ENCODE results near the gene CD36. TPM values are rescaled to one million over a fixed set of nuclear protein-coding genes. Genes with fewer than 3 reads are reported as not detected.

The CD36 gene
- total RNA-seq, 1 experiment from 2014 or later: 1.4 TPM

GRCh38 chr7:80646083-80646865 lies 7.8 kb downstream of the CD36 start:
- H3K27me3 Mint-ChIP-seq (ENCODE audit: low read depth): no peaks in the 10 kb centered on the region
- no peak overlapping the region for H3K4me3 Mint-ChIP-seq
- TF ChIP-seq NR2C2 (CRISPR knock-in tag; IDR thresholded peaks at IDR 0.05) (no peak), MLX (CRISPR knock-in tag; IDR thresholded peaks at IDR 0.05) (no peak), FOXK1 (CRISPR knock-in tag; IDR thresholded peaks at IDR 0.05) (no peak), GRHL2 (CRISPR knock-in tag; IDR thresholded peaks at IDR 0.05; ENCODE audit: insufficient replicate concordance, severe bottlenecking) (no peak), ZNF138 (CRISPR knock-in tag; conservative IDR thresholded peaks at IDR 0.05) (no peak), EMX1 (CRISPR knock-in tag; IDR thresholded peaks at IDR 0.05) (no peak), TEAD4 (CRISPR knock-in tag; IDR thresholded peaks at IDR 0.05) (no peak), TEAD1 (CRISPR knock-in tag; IDR thresholded peaks at IDR 0.05) (no peak), TP53 (CRISPR knock-in tag; IDR thresholded peaks at IDR 0.05) (no peak)
- TF ChIP-seq, protein P1, sequence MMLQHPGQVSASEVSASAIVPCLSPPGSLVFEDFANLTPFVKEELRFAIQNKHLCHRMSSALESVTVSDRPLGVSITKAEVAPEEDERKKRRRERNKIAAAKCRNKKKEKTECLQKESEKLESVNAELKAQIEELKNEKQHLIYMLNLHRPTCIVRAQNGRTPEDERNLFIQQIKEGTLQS (CRISPR knock-in tag; conservative IDR thresholded peaks at IDR 0.05): no peak
- TF ChIP-seq, protein P2, sequence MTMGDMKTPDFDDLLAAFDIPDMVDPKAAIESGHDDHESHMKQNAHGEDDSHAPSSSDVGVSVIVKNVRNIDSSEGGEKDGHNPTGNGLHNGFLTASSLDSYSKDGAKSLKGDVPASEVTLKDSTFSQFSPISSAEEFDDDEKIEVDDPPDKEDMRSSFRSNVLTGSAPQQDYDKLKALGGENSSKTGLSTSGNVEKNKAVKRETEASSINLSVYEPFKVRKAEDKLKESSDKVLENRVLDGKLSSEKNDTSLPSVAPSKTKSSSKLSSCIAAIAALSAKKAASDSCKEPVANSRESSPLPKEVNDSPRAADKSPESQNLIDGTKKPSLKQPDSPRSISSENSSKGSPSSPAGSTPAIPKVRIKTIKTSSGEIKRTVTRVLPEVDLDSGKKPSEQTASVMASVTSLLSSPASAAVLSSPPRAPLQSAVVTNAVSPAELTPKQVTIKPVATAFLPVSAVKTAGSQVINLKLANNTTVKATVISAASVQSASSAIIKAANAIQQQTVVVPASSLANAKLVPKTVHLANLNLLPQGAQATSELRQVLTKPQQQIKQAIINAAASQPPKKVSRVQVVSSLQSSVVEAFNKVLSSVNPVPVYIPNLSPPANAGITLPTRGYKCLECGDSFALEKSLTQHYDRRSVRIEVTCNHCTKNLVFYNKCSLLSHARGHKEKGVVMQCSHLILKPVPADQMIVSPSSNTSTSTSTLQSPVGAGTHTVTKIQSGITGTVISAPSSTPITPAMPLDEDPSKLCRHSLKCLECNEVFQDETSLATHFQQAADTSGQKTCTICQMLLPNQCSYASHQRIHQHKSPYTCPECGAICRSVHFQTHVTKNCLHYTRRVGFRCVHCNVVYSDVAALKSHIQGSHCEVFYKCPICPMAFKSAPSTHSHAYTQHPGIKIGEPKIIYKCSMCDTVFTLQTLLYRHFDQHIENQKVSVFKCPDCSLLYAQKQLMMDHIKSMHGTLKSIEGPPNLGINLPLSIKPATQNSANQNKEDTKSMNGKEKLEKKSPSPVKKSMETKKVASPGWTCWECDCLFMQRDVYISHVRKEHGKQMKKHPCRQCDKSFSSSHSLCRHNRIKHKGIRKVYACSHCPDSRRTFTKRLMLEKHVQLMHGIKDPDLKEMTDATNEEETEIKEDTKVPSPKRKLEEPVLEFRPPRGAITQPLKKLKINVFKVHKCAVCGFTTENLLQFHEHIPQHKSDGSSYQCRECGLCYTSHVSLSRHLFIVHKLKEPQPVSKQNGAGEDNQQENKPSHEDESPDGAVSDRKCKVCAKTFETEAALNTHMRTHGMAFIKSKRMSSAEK (CRISPR knock-in tag; IDR thresholded peaks at IDR 0.05; ENCODE audit: borderline replicate concordance): no peak
- TF ChIP-seq, protein P3, sequence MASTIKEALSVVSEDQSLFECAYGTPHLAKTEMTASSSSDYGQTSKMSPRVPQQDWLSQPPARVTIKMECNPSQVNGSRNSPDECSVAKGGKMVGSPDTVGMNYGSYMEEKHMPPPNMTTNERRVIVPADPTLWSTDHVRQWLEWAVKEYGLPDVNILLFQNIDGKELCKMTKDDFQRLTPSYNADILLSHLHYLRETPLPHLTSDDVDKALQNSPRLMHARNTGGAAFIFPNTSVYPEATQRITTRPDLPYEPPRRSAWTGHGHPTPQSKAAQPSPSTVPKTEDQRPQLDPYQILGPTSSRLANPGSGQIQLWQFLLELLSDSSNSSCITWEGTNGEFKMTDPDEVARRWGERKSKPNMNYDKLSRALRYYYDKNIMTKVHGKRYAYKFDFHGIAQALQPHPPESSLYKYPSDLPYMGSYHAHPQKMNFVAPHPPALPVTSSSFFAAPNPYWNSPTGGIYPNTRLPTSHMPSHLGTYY (CRISPR knock-in tag; IDR thresholded peaks at IDR 0.05): no peak
- DNase-seq (ENCODE audit: low spot score) (no peak), ATAC-seq (no peak)
- ChIA-PET POLR2A (no interaction called here), CTCF (no interaction called here)
- H3K4me1 Mint-ChIP-seq: no peaks in the 10 kb centered on the region
- H3K27ac Mint-ChIP-seq: no peak overlapping the region
- no peaks in the 10 kb centered on the region for H3K9me3 Mint-ChIP-seq
- H3K36me3 Mint-ChIP-seq: no peaks in the 10 kb centered on the region

DNA sequence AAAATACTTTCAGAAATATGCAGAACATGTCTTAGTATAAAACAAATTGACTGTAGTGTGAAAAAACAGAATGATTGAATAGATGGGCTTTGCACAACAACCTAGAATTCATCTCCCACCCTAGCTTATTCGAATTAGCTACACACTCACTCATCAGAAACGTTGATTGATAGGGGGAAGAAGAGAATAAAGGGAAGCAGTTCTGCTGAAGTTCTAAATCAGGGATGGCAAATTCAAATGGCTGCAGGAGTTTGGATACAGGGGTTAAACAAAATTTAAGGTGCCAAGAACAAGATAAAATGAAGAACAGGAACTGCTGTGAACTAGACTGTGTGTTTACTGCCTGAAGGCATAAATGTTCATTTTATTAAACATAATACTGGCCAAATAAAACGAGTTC lies 9.0 kb downstream of the CD36 start:
- H3K27me3 Mint-ChIP-seq (ENCODE audit: low read depth): no peaks in the 10 kb centered on the region
- no peaks in the 10 kb centered on the region for H3K36me3 Mint-ChIP-seq
- H3K4me3 Mint-ChIP-seq: no peak overlapping the region
- ATAC-seq (no peak), DNase-seq (ENCODE audit: low spot score) (no peak)
- ChIA-PET POLR2A (no interaction called here), CTCF (no interaction called here)
- no peak overlapping the region for H3K27ac Mint-ChIP-seq
- H3K9me3 Mint-ChIP-seq: no peaks in the 10 kb centered on the region
- no peaks in the 10 kb centered on the region for H3K4me1 Mint-ChIP-seq
- TF ChIP-seq TP53 (CRISPR knock-in tag; IDR thresholded peaks at IDR 0.05): no peak
- TF ChIP-seq ZNF138 (CRISPR knock-in tag; conservative IDR thresholded peaks at IDR 0.05): no peak
- no peak for TF ChIP-seq NR1H2 (CRISPR knock-in tag; IDR thresholded peaks at IDR 0.05)
- TF ChIP-seq RORB (CRISPR knock-in tag; IDR thresholded peaks at IDR 0.05): no peak
- no peak for TF ChIP-seq CDX4 (CRISPR knock-in tag; IDR thresholded peaks at IDR 0.05; ENCODE audit: borderline replicate concordance)
- TF ChIP-seq, protein P4, sequence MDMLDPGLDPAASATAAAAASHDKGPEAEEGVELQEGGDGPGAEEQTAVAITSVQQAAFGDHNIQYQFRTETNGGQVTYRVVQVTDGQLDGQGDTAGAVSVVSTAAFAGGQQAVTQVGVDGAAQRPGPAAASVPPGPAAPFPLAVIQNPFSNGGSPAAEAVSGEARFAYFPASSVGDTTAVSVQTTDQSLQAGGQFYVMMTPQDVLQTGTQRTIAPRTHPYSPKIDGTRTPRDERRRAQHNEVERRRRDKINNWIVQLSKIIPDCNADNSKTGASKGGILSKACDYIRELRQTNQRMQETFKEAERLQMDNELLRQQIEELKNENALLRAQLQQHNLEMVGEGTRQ (CRISPR knock-in tag; IDR thresholded peaks at IDR 0.05): no peak
- no peak for TF ChIP-seq ZNF121 (CRISPR knock-in tag; IDR thresholded peaks at IDR 0.05)
- no peak for TF ChIP-seq CREM (CRISPR knock-in tag; IDR thresholded peaks at IDR 0.05)
- TF ChIP-seq ATF1 (CRISPR knock-in tag; IDR thresholded peaks at IDR 0.05): no peak
- no peak for TF ChIP-seq RELA (CRISPR knock-in tag; IDR thresholded peaks at IDR 0.05; ENCODE audit: borderline replicate concordance)
- TF ChIP-seq NFATC4 (CRISPR knock-in tag; IDR thresholded peaks at IDR 0.05): no peak
- no peak for TF ChIP-seq PRRX2 (CRISPR knock-in tag; IDR thresholded peaks at IDR 0.05)
- no peak for TF ChIP-seq SMAD3 (CRISPR knock-in tag; IDR thresholded peaks at IDR 0.05; ENCODE audit: borderline replicate concordance)
- TF ChIP-seq, protein P5, sequence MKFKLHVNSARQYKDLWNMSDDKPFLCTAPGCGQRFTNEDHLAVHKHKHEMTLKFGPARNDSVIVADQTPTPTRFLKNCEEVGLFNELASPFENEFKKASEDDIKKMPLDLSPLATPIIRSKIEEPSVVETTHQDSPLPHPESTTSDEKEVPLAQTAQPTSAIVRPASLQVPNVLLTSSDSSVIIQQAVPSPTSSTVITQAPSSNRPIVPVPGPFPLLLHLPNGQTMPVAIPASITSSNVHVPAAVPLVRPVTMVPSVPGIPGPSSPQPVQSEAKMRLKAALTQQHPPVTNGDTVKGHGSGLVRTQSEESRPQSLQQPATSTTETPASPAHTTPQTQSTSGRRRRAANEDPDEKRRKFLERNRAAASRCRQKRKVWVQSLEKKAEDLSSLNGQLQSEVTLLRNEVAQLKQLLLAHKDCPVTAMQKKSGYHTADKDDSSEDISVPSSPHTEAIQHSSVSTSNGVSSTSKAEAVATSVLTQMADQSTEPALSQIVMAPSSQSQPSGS (CRISPR knock-in tag; IDR thresholded peaks at IDR 0.05; ENCODE audit: borderline replicate concordance, low read depth): no peak
- no peak for TF ChIP-seq MAX (CRISPR knock-in tag; IDR thresholded peaks at IDR 0.05)

Measured in WTC11 (cell line).